GM21390 (cell line): ENCODE data around the gene HSD17B1.

Experiments
- ATAC-seq: cut with Tn5 transposase; IDR thresholded peaks from one replicate; pipeline ENCODE4 v1.9.1; 2021; ENCODE audit not compliant: unreplicated experiment

Gene HSD17B1

DNA sequence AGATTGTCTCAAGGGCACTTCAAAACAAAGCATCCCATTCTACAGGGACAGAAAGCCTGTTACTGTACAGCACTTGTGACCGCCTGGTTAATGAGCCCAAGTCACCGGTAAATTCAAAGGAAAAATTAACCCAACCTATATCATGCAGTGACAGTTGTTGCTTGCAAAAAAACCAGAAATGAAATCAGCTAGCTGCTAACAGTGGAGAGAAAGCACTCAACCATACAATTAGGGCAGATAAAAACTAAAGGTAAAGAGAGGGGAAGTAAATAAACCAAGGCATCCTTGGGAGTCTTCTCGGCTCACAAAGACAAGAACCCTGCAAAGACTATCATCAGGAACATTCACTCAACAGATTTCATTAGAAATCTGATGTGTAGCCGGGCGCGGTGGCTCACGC lies 50.6 kb downstream of the HSD17B1 start:
- ATAC-seq: no peak
